Activated CD8-positive, alpha-beta memory T cell treated with anti-CD3 and anti-CD28 coated beads, Interleukin-2, amount 50 U/mL, for 1 hour (primary cell): ENCODE measurements around the gene HSD17B2.

Experiments used
- DNase-seq: peaks from one replicate; pipeline ENCODE4 v3.0.0-alpha.2; 2020; ENCODE audit errors: extremely low read depth

The HSD17B2 gene

DNA sequence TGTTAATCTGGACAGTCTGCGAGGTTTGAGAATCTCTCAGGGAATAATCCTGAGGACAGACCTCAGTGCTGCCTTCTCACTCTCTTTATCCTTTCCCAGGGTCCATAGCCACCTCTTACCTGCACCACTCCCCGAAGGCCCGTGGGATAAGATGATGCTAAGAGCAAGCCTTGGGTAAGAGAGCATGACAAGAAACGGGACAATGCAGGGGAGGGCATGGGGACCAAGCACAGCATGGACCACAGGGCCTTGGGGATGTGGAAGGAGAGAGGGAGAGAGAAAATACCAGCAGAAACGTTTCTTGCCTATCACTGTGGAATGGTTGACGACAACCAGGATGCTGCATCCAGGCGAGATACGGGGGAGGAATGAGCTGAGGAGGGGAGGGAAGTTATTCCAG is 15.5 kb upstream of the HSD17B2 start:
- DNase-seq: no peak

DNA sequence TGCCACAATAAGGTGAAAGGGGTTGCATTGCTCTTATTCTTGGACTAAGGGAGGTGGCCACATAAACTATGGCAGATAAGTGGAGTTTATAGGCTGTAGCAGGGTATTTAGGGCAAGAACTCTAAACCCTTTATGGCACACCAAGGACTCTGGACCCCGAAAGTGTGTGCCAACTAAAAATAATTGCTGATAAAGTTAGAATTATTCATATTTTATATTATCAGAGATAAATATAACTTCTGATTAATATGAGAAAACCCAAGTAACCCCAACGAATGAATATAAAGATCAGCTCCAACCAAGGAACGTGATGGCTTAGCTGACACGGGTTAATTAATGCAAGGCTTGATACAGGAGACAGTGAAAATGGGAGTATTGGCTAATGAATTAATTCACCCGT is 15.0 kb upstream of the HSD17B2 start:
- DNase-seq: no peak

DNA sequence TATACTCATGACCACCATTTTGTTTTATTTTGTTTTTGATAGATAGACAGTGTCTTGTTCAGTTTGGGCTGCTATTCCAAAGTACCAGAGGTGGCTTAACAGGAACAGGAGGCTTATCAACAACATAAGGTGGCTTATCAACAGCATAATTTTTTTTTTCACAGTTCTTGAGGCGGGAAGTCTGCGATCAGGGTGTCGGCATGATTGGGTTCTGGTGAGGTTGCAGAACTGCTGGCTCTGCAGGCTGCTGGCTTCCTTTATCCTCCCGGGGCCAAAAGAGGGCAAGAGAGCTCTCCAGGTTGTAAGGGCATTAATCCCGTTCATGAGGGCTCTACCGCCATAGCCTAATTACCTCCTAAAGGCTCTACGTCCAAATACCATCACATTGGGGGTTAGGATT is 11.8 kb upstream of the HSD17B2 start:
- DNase-seq: no peak

DNA sequence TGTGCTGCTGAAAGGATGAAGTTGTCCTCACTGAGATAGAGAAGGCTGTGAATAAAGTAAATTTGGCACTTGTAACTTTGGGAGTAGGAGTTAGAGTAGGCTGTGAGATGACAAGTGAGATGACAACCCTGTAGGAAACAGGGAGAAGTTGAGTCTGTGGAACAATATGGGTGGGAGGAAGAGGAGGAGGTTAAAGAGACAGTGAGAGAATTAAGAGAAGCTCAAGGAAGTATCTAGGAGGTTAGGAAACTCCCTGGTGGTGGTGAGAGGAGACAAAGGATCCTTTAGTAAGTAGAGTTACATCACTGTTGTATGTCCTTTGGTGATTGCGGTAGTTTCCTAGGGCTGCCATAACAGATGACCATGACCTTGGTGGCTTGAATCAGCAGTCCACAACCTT is 10.7 kb upstream of the HSD17B2 start:
- no peak for DNase-seq

DNA sequence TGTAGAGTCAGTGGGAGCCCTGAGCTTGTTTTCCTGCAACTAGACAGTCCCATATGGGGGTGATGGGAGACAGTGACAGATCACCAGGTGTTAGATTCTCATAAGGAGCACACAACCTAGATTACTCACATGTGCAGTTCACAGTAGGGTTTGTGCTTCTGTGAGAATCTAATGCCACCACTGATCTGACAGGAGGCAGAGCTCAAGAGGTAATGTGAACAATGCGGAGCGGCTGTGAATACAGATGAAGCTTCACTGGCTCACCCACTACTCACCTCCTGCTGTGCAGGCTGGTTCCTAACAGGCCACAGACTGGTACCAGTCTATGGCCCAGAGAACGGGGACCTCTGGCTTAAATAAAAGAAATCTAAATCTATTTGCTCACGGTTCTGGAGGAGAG is 10.2 kb upstream of the HSD17B2 start:
- no peak for DNase-seq

DNA sequence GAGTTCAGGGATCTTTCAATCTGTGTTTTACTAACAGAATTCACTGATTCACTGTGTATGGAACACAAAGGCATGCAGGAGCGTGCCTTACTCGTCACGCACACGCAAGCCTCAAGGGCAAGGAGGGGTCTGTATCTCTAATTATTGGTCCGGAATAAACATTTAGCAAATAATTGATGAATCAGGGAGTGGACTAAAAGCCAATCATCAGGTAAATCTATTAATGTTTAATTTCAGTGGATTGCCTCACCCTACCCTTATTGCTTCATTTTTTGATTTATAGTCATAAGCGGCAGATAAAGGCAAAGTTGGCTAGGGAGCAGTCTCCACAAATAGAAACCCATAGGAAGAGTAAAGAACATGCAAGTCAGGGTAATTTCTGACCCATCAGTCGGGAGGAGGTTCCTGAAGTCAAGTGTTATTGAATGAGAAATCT is 7.4 kb upstream of the HSD17B2 start:
- no peak for DNase-seq

DNA sequence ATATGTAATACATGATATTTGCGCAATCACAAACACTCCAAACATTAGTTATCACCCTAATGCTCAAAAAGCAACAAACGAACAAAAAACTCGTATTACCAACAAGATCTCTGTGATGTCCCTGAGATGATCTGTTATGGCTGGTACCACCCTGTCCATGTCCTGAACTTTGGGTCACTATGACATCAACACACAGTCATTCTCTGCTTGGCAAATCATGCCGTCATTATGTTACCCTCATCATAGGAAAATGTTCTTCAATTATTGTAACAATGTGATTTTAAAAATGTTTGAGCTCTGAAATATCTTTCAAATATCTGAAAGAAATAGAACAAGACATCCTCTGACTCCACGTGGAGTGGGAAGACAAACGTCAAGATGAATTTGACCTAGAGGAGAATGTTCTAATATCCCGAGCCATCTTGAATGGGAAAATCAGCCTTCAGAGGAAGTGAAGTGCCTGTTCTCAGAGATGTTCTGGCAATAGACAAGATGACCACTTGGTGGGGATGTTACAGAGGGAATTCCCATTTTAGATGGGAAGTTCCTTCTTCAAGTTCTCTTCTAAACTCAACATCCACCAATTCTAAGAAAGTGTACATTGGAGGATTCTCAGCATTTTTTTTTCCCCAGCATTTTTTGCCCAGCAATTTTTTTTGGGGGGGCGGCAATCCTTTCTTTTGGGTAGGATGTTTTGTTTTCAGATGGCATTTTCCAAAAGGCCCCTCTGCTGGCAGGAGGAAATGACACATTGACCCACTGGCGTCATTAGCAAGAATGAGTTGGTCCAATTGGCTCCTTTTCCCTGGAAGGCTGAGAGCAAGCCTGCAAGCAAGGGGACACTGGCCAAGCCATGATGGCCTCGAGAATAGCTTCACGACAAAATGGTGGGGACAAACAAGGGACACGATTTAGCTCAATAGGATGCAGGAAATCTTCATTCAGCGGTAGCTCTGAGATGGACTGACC is 3.7 kb upstream of the HSD17B2 start:
- no peak for DNase-seq

DNA sequence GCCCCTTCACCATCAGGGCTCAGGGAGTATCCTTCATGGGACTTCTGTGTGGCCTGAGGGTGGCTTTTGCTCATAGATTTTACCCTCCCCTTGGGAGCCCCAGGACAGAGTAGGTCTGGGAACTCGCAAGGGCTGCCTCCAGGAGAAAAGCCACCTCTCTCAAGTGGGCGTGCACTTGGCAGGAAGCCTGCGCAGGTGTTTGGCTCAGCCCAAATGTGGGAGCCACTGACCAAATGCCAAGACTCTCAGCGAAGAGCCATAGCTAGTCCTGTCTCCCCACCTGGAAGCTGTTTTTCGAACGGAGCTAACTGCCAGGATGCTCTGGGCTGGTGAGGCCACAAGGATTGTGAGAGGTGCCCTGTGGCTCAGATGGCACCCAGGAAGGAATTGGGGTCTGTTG is 2.0 kb upstream of the HSD17B2 start:
- DNase-seq: no peak

DNA sequence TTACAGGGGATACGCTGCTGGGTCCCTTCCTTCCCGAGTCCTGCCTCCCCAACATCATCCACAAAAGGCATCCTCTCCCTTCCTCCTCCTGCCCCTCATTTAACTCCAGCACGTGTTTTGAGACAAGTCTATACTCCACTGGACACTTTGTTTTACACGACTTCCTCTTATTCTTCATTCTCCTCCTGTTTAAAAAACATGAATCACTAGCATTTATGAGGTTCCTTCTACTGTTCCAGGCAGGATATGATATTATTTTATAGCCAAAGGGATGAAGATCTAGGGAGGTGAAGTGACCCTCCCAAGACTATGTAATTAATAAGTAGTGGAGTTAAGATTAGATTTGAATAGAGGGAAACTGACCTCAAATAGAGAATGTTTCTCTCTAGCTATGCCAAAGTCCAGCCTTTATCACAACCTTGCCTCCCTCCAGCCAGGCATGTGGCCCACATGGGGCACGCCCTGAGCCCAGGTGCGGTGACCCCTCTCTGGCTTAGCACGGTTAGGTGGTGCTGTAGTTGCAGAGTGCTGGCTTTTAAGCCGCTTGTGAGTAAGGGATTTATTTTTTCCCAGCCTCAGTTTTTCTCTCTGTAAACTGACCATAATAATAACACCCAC is 1.3 kb upstream of the HSD17B2 start:
- DNase-seq: no peak

DNA sequence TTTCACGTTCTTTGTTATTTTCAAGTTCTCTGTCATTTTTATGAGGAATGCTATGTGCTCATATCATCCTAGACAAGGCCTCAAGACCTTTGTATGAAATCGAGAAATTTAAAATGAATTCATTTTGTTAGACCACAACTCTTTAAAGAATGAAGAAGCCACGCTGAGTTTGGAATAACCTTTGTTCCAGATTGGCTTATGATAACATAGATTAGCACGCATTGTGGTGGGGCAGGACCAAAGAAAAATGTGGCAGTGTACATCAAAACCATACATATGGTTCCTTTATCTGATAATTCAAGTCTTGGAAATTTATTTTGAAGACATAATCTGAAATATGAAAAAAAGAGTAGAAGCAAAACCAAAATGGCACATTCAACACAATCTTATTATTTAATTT is 2.2 kb downstream of the HSD17B2 start:
- DNase-seq: no peak

DNA sequence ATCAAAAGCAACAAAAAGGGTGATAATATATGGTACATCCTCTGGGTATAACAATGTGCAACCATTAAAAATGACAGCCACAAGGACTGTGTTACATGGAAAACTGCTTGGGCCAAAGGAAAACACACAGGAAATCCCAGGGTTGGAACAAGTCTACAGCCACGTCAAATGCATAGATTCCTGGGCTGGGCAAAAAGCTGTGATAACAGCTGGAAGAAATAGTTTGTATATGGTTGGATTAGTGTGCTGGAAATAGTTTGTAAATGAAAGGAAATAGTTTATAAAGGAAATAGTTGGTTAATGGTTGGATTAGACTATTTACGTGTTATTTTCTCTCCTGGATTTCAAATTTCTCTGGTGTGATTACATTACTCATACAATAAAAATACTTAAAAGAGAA is 2.6 kb downstream of the HSD17B2 start:
- no peak for DNase-seq

DNA sequence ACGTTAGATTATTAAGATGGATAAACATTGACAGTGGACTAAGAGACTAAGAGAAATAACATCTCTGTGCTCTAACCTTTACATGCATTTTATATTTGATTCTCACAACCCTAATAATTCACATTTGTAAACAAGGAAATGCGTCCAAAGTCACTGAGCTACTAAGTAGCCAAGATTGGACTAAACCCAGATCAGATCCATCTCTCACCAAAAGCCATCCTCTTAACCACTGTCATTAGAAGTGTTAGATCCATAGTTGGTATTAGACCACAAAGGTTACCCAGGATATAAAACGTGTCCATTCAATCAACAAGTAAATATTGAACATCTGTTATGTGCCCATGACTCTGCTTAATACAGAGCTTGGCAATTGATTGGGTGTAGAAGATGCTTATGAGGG is 5.2 kb downstream of the HSD17B2 start:
- no peak for DNase-seq

DNA sequence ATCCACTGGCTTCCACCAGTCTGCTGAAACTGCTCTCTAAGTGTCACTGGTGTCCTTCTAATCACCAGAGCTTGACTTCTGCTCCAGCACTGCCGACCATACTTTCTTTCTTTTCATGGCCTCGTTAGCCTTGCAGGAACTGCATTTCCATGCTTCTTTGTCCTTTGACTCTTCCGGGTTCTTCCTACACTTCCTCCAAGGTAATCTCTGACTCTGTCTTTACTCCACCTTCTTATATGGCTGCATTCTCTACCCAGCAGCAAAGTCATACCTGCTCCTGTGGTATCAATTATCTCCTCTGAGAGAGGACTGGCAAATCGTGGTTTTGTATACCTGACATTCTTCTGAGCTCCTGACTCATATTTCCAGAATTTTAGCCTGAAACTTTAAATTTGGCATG is 6.5 kb downstream of the HSD17B2 start:
- no peak for DNase-seq

DNA sequence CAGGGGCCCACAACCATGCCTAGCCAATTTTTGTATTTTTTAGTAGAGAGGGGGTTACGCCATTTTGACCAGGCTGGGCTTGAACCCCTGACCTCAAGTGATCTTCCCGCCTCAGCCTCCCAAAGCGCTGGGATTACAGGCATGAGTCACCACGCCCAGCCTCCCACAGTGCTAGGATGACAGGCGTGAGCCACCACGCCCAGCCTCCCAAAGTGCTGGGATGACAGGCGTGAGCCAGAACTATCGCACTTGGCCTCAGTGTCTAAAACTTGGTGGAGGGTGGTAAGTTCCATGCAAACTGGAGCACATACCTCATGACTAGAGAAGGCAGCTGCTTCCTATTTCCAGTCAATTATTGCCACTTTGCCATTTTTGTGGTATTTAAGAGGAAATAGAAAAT is 7.1 kb downstream of the HSD17B2 start:
- DNase-seq: no peak

DNA sequence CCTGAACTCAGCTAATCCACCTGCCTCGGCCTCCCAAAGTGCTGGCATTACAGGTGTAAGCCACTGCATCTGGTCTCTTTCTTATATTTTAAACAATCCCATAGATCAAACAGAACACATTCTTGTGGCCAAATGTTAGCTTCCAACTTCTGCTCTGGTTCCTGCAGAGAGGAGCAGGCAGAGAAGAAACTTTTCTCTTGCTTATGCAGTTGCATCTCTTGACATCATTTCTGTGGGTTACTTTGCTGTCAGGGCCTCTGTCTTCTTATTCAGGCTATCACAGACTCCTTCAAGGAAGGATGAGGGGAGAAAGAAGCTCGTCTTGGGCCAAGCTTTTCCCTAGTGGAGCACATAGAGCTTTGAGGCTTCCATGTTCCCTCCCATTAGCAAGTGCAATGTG is 7.8 kb downstream of the HSD17B2 start:
- no peak for DNase-seq

DNA sequence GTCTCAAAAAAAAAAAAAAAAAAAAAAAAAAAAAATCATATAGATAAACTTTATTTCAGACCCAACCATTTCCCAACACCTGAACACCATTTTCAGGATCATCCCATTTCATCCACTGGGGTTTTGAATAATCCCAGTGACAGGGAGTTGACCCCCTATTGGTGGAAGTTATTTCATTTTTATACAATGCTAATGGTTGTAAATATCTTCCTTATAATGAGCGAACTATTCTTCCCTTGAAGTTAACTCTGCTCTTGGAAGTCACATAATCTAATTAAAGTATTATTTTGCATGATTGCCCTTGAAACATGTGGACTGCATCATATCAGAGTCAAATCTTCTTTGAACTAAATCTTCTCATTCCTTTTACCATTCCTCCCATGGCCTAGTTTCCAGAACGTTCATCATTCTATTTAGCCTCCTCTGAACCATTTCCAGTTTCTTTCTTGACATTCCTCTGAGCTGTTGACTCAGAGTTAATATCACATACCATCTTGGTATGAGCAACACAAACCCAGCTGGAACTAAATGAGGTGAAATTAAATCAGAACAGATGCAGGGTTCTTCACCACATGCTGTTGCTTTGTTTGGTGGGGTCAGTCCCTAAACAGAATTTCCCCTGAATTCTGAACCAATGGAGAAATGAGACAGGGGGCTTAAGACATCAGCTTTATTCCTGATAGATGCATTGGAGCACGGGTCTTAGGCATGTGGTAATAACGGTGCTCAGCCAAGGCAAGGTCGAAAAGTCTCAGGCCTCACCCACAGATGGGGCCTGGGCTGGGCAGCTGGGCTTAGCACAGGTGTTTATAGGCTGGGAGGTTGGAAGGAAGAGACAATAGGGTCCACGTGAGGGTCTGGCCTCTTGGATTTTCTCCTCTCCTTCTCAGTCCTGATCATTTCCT is 8.9 kb downstream of the HSD17B2 start:
- DNase-seq: no peak

DNA sequence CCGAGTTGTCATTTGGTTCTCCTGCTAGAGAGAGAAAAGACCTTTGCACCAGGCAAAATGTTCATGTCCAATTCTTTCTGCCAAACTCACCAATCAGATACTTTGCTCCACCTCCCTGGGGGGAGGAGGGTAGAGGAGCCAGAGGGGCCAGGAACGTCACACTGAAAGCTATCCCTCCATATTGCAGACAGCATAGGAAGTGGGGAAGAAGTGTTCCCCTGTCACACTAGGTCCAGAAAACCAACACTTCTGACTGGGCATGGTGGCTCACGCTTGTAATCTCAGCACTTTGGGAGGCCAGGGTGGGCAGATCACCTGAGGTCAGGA is 9.5 kb downstream of the HSD17B2 start:
- no peak for DNase-seq

DNA sequence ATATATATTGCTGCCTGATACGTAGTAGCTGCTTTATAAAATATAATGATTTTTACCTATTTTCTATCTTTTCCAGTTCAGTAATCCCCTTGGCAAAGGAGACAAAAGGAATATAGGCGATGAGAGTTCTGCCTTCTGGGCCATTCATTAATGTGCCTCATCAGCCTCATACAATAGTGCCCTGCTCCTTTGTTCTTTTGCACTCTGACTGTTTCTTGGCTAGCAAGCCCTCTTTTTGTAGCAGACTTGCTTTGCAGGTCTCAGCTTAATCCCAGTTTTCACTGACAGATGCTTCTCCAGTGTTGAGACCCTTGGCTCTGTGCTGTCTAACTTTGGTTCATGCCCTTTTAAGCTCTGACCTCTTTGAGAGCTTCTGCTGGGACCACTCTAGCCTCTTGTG is 10.4 kb downstream of the HSD17B2 start:
- no peak for DNase-seq

DNA sequence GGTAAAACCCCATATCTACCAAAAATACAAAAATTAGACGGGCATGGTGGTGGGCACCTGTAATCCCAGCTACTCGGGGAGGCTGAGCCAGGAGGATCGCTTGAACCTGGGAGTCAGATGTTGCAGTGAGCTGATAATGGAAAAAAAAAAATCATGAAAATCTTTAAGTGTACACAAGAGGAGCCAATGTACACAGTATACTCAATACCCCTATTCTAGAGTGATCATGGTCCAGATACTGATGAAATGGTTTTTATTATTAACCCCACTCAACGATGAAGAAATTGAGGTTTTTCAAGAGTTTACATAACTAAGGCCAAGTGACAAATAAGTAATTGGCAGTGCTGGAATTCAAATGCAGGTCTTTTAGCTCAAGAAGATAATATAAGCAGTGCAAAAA is 11.5 kb downstream of the HSD17B2 start:
- DNase-seq: no peak

DNA sequence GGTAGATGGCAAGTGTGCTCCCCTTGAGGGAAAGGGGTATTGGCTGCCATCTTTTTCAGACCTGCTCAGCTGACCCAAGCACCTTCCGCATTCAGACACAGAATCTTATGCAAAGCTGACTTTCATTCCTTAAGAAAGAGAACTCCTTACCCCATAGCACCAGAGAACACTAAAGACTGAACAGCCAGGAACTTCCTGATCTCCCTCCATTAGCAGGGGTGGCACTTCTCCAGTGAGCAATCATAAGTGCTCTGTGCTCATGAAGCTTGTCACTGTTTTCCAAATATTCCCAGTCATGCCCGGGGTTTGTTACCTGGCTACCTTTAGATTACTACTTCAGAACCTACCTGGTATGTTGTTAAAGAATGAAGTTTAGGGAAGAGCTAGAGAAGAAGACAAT is 11.9 kb downstream of the HSD17B2 start:
- DNase-seq: no peak

DNA sequence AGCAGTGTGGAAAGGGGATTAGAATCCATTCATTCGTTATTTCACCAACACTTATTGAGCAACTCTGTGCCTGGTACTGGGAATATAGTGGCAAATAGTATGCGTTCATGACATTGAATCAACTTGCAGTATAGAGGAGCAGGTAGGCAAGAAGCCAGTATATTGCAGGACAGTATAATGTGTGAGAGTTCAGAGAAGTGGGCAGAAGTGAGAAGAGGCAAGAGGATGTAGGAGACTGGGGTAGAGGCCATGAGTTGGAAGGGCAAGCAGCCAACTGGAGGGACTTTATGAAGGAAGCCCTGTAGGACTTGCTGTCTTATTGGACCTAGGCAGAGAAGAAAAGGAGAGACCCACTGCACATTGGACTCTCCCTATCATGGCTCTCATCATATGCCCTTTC is 12.3 kb downstream of the HSD17B2 start:
- no peak for DNase-seq

DNA sequence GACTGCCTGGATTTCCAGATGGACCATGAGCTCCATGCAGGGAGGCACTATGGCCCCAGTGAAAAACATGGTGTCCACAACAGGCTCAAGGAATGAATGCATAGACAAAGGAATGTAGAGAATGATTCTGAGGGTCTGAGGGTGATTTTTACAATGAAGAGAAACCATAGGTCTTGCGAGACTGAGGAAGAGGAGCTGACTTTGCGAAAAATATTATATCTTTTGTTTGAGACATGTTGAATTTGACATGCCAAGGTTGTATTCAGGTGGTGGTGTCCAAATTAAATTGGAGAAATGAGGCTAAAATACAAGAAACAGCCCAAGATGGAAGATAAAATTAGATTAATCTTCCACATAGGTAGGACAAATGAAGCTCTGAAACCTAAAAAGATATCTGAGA is 12.7 kb downstream of the HSD17B2 start:
- no peak for DNase-seq

DNA sequence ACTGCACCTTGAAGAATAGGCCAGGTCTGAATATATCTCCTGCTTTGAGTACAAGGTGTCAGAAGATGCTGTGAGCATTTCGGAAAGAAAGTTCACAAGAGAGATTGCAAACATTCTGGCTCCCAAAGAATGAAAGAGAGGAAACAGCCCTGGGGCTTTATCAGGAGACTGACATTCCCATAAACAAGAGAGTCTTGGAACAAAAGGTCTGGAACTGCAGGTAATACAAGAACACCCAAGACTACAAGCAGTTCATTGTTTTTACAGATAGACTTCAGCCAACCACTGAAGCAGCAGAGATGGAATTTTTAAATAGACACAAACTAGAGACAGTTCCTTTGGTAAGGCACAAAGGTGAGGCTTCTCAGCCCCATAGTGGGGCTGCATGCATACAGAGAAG is 14.4 kb downstream of the HSD17B2 start:
- DNase-seq: no peak
